Hepatocyte (in vitro differentiated cells): ENCODE data around the gene VTA1. TPM values are rescaled to one million over a fixed set of nuclear protein-coding genes. Genes with fewer than 3 reads are reported as not detected.
A peak's percentile ranks its signal among the peaks of the same experiment; 100 is the strongest.
"Not testable (repeated sequence)": the region's sequence is repeated elsewhere in the genome, so short reads cannot be mapped to it uniquely, and the experiment has no call there.

Source experiments
- DNase-seq: peaks from one replicate; pipeline ENCODE4 v3.0.0-alpha.2; 2016; ENCODE audit warnings: low spot score
- H2AFZ ChIP-seq: fragments of 200-600 bp; sonication (generic); 2 replicates; pipeline ENCODE4 v1.6.0; 2016; ENCODE audit warnings: antibody characterized with exemption, mild to moderate bottlenecking
- H3K27ac ChIP-seq: fragments of 200-600 bp; sonication (generic); 2 replicates; pipeline ENCODE4 v1.5.1; 2016; ENCODE audit warnings: mild to moderate bottlenecking
- H3K27me3 ChIP-seq: fragments of 200-600 bp; sonication (generic); 2 replicates; pipeline ENCODE4 v1.6.1; 2016
- H3K36me3 ChIP-seq: fragments of 200-600 bp; sonication (generic); replicated peaks from 2 replicates; pipeline ENCODE4 v1.5.1; 2016; ENCODE audit warnings: low read depth; ENCODE audit not compliant: insufficient read depth
- H3K4me1 ChIP-seq: fragments of 200-600 bp; sonication (generic); 2 replicates; pipeline ENCODE4 v1.5.1; 2016; ENCODE audit warnings: mild to moderate bottlenecking, moderate library complexity; ENCODE audit not compliant: insufficient read depth
- H3K4me2 ChIP-seq: fragments of 200-600 bp; sonication (generic); 2 replicates; pipeline ENCODE4 v1.6.0; 2016
- H3K4me3 ChIP-seq: fragments of 200-600 bp; sonication (generic); 2 replicates; pipeline ENCODE4 v1.5.1; 2016; ENCODE audit warnings: mild to moderate bottlenecking
- H3K79me2 ChIP-seq: fragments of 200-600 bp; sonication (generic); 2 replicates; pipeline ENCODE4 v1.6.0; 2017; ENCODE audit warnings: mild to moderate bottlenecking
- H3K9me2 ChIP-seq: fragments of 200-600 bp; sonication (generic); replicated peaks from 2 replicates; pipeline ENCODE4 v1.6.0; 2017; ENCODE audit warnings: mild to moderate bottlenecking; ENCODE audit not compliant: insufficient read depth
- H3K9me3 ChIP-seq: fragments of 200-600 bp; sonication (generic); 2 replicates; pipeline ENCODE4 v1.5.1; 2016; ENCODE audit warnings: low read depth, mild to moderate bottlenecking
- H4K20me1 ChIP-seq: fragments of 200-600 bp; sonication (generic); 2 replicates; pipeline ENCODE4 v1.6.0; 2016; ENCODE audit warnings: mild to moderate bottlenecking; ENCODE audit not compliant: insufficient read depth, poor library complexity, severe bottlenecking
- CTCF ChIP-seq: fragments of 200-600 bp; sonication (generic); IDR thresholded peaks from 2 replicates; pipeline ENCODE4 v1.5.1; 2016; ENCODE audit warnings: antibody characterized with exemption, mild to moderate bottlenecking; ENCODE audit not compliant: poor library complexity
- EZH2 ChIP-seq: fragments of 200-600 bp; sonication (generic); IDR thresholded peaks from 2 replicates; pipeline ENCODE4 v1.6.1; 2016; ENCODE audit warnings: antibody characterized with exemption, mild to moderate bottlenecking, borderline replicate concordance
- EZH2phosphoT487 ChIP-seq: fragments of 200-600 bp; sonication (generic); IDR thresholded peaks from one replicate; pipeline ENCODE4 v1.6.1; 2018; ENCODE audit warnings: antibody characterized with exemption, mild to moderate bottlenecking, low read depth, moderate library complexity; ENCODE audit not compliant: unreplicated experiment, severe bottlenecking
- WGBS: methylation state at CpG from one replicate; pipeline ENCODE4 v1.1.6; 2016; ENCODE audit warnings: low lambda C conversion rate; ENCODE audit errors: missing lambda C conversion rate; 5-methylcytosine and 5-hydroxymethylcytosine counted together
- polyA plus RNA-seq: library from polyadenylated mRNA; unstranded; fragments of >200 nt; fragmentation: Nextera tagmentation; extraction: Ambion mirVana; gene quantifications from 2 replicates; pipeline ENCODE4 v1.2.1, GENCODE V29; 2016
- total RNA-seq: library from RNA; depleted of rRNA; stranded (reverse); fragments of >200 nt; gene quantifications from 2 replicates; pipeline ENCODE4 v1.2.3, GENCODE V29; 2014

Gene VTA1
- total and polyA plus RNA-seq, 2 experiments from 2014 or later, result 77.6 to 99.2 TPM

GRCh38 chr6:142187209-142187608 is 40.1 kb downstream of the VTA1 start:
- H2AFZ ChIP-seq, result no peak overlapping the region
- 79% methylated on average over 1 of the region's 1 CpG for WGBS
- DNase-seq, result peak; percentile 14

GRCh38 chr6:142188341-142188740 is 41.3 kb downstream of the VTA1 start:
- not testable (repeated sequence) for H3K9me2 ChIP-seq, H3K4me2 ChIP-seq, DNase-seq, H3K79me2 ChIP-seq, H3K9me3 ChIP-seq, H3K4me3 ChIP-seq, H2AFZ ChIP-seq, H3K27me3 ChIP-seq, H3K4me1 ChIP-seq, H3K36me3 ChIP-seq, H4K20me1 ChIP-seq, H3K27ac ChIP-seq
- WGBS, result 92% methylated on average over 8 of the region's 8 CpGs

More at GRCh38 chr6:142187209-142187608, 40.1 kb downstream of the VTA1 start:
- H3K4me2 ChIP-seq, result no peak overlapping the region
- no peaks in the 10 kb centered on the region for H3K4me1 ChIP-seq
- H3K27me3 ChIP-seq, result no peaks in the 10 kb centered on the region
- H3K27ac ChIP-seq, result no peak overlapping the region
- H4K20me1 ChIP-seq, result no peaks in the 10 kb centered on the region
- no peaks in the 10 kb centered on the region for H3K36me3 ChIP-seq
- H3K9me2 ChIP-seq, result no peaks in the 10 kb centered on the region
- no peak overlapping the region for H3K4me3 ChIP-seq
- H3K79me2 ChIP-seq, result no peaks in the 10 kb centered on the region
- TF ChIP-seq EZH2phosphoT487 (no peak), CTCF (no peak), EZH2 (no peak)
- H3K9me3 ChIP-seq, result no peaks in the 10 kb centered on the region

- no peaks in the 10 kb centered on the region for H4K20me1 ChIP-seq
- no peaks in the 10 kb centered on the region for H3K27me3 ChIP-seq
- H3K4me2 ChIP-seq, result no peak overlapping the region
- H3K4me1 ChIP-seq, result no peaks in the 10 kb centered on the region
- 88% methylated on average over 2 of the region's 2 CpGs for WGBS
- no peak for DNase-seq
- H3K27ac ChIP-seq, result no peak overlapping the region
- TF ChIP-seq CTCF, result no peak
- TF ChIP-seq EZH2phosphoT487, result no peak
- TF ChIP-seq EZH2, result no peak
- no peaks in the 10 kb centered on the region for H3K79me2 ChIP-seq
- no peak overlapping the region for H2AFZ ChIP-seq
- no peaks in the 10 kb centered on the region for H3K9me3 ChIP-seq
- H3K9me2 ChIP-seq, result no peaks in the 10 kb centered on the region
- no peak overlapping the region for H3K4me3 ChIP-seq
- no peaks in the 10 kb centered on the region for H3K36me3 ChIP-seq
These were observed 42.0 kb downstream of the VTA1 start for GRCh38 chr6:142189057-142189456.

- H3K27me3 ChIP-seq, result no peaks in the 10 kb centered on the region
- no peak overlapping the region for H3K4me2 ChIP-seq
- no peaks in the 10 kb centered on the region for H3K4me1 ChIP-seq
- H3K79me2 ChIP-seq, result no peaks in the 10 kb centered on the region
- no peaks in the 10 kb centered on the region for H3K9me3 ChIP-seq
- no peak overlapping the region for H3K27ac ChIP-seq
- DNase-seq, result no peak
- no peak overlapping the region for H3K4me3 ChIP-seq
- no peaks in the 10 kb centered on the region for H3K9me2 ChIP-seq
- H2AFZ ChIP-seq, result no peak overlapping the region
- 95% methylated on average over 1 of the region's 1 CpG for WGBS
- no peaks in the 10 kb centered on the region for H3K36me3 ChIP-seq
- no peak for TF ChIP-seq EZH2
- TF ChIP-seq CTCF, result no peak
- TF ChIP-seq EZH2phosphoT487, result no peak
- no peaks in the 10 kb centered on the region for H4K20me1 ChIP-seq
These were observed 45.3 kb downstream of the VTA1 start for GRCh38 chr6:142192343-142192742.
